MCF 10A (cell line): ENCODE results near the gene CEPT1. TPM values are rescaled to one million over a fixed set of nuclear protein-coding genes. Genes with fewer than 3 reads are reported as not detected.

Experiments used
- BruUV-seq: library from RNA; stranded (reverse); fragments of 400-500 nt; replicated peaks from 2 replicates; lab custom pipeline; 2021; lab: Mats Ljungman, UMichigan
- CTCF ChIA-PET: fragments of 300-600 bp; sonication (Branson Sonifier 250); formaldehyde crosslinking; extraction: SDS; loops from one replicate; lab custom pipeline; 2021; ENCODE audit warnings: antibody characterized with exemption, inconsistent platforms; lab: Yijun Ruan, JAX
- POLR2A ChIA-PET: fragments of 300-600, 350-650 bp; sonication (Branson Sonifier 250); formaldehyde crosslinking; extraction: SDS; loops from one replicate; lab custom pipeline; 2020; ENCODE audit warnings: antibody characterized with exemption, inconsistent platforms; lab: Yijun Ruan, JAX
- DNase-seq: peaks from one replicate; pipeline ENCODE4 v3.0.0-alpha.2; 2018; ENCODE audit not compliant: unreplicated experiment
- H3K27ac Mint-ChIP-seq: one replicate; pipeline ENCODE4 v1.8.0; 2022; ENCODE audit warnings: mild to moderate bottlenecking, low read depth, mixed read lengths; ENCODE audit not compliant: unreplicated experiment
- H3K27me3 Mint-ChIP-seq: one replicate; pipeline ENCODE4 v1.8.0; 2022; ENCODE audit warnings: mixed read lengths; ENCODE audit not compliant: insufficient read depth, unreplicated experiment
- H3K36me3 Mint-ChIP-seq: one replicate; pipeline ENCODE4 v1.8.0; 2022; ENCODE audit warnings: mild to moderate bottlenecking, moderate library complexity, mixed read lengths; ENCODE audit not compliant: insufficient read depth, unreplicated experiment
- H3K4me1 Mint-ChIP-seq: one replicate; pipeline ENCODE4 v1.8.0; 2022; ENCODE audit warnings: mixed read lengths; ENCODE audit not compliant: insufficient read depth, unreplicated experiment
- H3K4me3 Mint-ChIP-seq: one replicate; pipeline ENCODE4 v1.8.0; 2022; ENCODE audit warnings: mild to moderate bottlenecking, moderate library complexity, mixed read lengths; ENCODE audit not compliant: unreplicated experiment
- H3K9me3 Mint-ChIP-seq: one replicate; pipeline ENCODE4 v1.8.0; 2022; ENCODE audit warnings: mixed read lengths; ENCODE audit not compliant: unreplicated experiment
- intact Hi-C: fragments of 100-400 bp; cut with micrococcal nuclease; formaldehyde crosslinking; loops from 2 replicates; pipeline ENCODE4 v1.14.1; 2022
- total RNA-seq: library from RNA; stranded (reverse); gene quantifications from 2 replicates; pipeline ENCODE4 v1.2.3, GENCODE V29; 2022
- TF ChIP-seq, protein P1 (sequence below): fragments of 200-600 bp; IDR thresholded peaks from one replicate; pipeline ENCODE4 v1.8.0; 2022; ENCODE audit warnings: antibody characterized with exemption, mild to moderate bottlenecking; ENCODE audit not compliant: unreplicated experiment

The CEPT1 gene
- total RNA-seq, 1 experiment from 2014 or later, result 45.0 TPM

DNA sequence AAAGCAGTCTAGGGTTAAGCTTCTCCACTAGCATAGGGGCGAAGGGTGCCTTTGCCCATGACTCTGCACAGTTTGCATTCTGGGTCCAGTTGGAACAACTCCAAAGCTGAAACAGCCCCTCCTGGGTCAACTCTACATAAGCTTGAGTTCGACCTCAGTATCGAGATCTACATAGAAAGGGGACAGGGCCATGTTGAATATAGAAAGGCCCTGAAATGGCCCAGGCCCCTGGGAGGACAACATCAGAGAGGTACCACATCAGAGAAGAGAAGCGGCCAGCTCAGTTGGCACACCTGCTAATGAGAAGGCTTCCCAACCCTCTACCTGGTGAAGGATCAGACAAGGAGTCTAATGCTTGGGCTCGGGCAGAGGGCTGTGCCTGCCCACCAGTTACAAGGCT, 58.8 kb downstream of the CEPT1 start:
- Mint-ChIP-seq H3K36me3 (peaks cover 6% of the 10 kb centered on the region), H3K9me3 (no peaks in the 10 kb centered on the region), H3K27ac (no peak overlapping the region), H3K27me3 (no peaks in the 10 kb centered on the region), H3K4me1 (peaks cover 19% of the 10 kb centered on the region), H3K4me3 (no peak overlapping the region)
- ChIA-PET CTCF (interaction anchor here (0.8 to 1.6 kb wide), 4 partner anchors 24 to 201 kb away, joined by 3 to 4 read pairs (median 4); partner anchors contain the start of gene CHI3L2), POLR2A (no interaction called here)
- TF ChIP-seq, protein P1, sequence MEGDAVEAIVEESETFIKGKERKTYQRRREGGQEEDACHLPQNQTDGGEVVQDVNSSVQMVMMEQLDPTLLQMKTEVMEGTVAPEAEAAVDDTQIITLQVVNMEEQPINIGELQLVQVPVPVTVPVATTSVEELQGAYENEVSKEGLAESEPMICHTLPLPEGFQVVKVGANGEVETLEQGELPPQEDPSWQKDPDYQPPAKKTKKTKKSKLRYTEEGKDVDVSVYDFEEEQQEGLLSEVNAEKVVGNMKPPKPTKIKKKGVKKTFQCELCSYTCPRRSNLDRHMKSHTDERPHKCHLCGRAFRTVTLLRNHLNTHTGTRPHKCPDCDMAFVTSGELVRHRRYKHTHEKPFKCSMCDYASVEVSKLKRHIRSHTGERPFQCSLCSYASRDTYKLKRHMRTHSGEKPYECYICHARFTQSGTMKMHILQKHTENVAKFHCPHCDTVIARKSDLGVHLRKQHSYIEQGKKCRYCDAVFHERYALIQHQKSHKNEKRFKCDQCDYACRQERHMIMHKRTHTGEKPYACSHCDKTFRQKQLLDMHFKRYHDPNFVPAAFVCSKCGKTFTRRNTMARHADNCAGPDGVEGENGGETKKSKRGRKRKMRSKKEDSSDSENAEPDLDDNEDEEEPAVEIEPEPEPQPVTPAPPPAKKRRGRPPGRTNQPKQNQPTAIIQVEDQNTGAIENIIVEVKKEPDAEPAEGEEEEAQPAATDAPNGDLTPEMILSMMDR, result no peak
- BruUV-seq, result no TSS peak
- DNase-seq, result no peak
- intact Hi-C loops, result no loop called here

DNA sequence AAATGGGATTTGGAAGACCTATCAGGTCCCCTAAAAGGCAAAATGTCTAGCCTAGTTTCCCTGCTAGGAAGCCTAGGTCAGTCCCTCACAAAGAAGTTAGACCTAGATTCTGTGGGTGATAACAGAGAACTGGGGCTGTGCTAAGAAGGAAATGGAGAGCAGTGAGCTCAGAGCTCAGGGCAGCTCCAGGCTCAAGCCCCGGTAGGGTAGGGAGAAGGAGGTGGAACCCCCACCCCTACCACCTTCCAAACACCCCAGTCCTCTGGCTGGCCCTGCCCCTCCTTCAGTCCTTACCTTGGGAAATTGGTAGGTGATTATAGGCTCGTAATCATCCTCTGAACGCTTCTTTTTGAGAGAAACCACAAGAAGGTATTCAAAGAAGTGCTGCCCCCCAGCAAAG, 59.3 kb downstream of the CEPT1 start:
- TF ChIP-seq, protein P1, result no peak
- BruUV-seq, result no TSS peak
- H3K36me3 Mint-ChIP-seq, result peaks cover 6% of the 10 kb centered on the region
- ChIA-PET POLR2A (no interaction called here), CTCF (interaction anchor here (0.8 to 1.6 kb wide), 2 partner anchors 23 to 201 kb away, joined by 3 to 4 read pairs; no protein-coding TSS in a partner anchor)
- DNase-seq, result no peak
- H3K27me3 Mint-ChIP-seq, result no peaks in the 10 kb centered on the region
- no peak overlapping the region for H3K27ac Mint-ChIP-seq
- H3K4me3 Mint-ChIP-seq, result no peak overlapping the region
- no peaks in the 10 kb centered on the region for H3K9me3 Mint-ChIP-seq
- H3K4me1 Mint-ChIP-seq, result peaks cover 19% of the 10 kb centered on the region
- intact Hi-C loops, result no loop called here

DNA sequence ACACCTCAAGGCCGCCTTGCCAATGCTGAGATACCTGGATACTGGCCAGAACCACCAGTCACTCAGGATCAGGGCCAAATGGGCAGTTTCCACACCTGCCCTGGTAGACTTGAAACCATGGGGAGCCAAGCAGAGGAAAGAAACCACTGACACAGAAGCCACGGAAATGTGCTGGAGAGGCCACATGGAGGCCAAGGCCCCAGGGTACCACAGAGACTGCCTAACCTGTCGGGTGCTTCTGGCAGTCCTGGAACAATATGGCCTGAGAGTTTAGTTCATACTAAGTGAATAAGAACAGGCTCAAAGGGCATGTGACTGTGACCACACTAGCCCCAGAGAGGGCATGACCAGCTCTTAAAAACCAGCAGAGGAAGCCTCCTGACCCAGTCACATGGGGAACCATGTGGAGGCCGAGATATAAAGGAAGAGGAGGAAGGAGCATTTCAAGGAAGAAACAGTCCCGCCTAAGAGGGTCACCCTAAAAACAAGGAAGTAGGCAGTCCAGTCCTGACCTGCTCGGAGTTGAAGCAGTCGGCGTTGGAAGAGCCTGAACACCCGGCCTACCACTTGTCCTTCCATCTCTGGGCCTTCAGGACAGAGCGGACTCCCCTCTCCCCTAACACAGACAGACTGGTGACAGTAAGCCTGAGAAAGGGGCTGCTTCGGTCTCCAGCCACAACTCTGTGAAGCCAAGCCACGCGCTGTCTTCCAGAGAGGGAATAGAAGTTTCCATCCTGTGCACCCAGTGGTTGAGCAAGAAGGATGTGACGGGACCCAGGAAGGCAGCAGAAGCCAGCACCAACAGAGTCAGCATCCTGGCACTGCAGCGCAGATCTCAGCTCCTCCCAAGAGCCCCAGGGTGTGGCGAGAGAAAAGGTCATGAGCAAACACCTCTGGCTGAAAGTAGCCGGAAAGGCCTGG, 60.1 kb downstream of the CEPT1 start, which contains the start of gene DENND2D:
Gene DENND2D, minus strand, starts transcription at position 766 of the 921 bp plus-strand sequence. Its CDS starts 187 bp downstream, at position 579.
- TF ChIP-seq, protein P1, result no peak
- CTCF ChIA-PET, result interaction anchor here (0.7 to 1.6 kb wide), 3 partner anchors 14 to 308 kb away, joined by 3 to 6 read pairs (median 4); no protein-coding TSS in a partner anchor
- peaks cover 6% of the 10 kb centered on the region for H3K36me3 Mint-ChIP-seq
- H3K27me3 Mint-ChIP-seq, result no peaks in the 10 kb centered on the region
- no peak within 1 kb of the TSS for H3K4me3 Mint-ChIP-seq
- POLR2A ChIA-PET, result interaction anchor here (0.5 kb wide), 1 partner anchor 42 kb away, joined by 3 read pairs; no protein-coding TSS in a partner anchor
- peak; percentile 55 for DNase-seq
- peaks cover 14% of the 10 kb centered on the region for H3K4me1 Mint-ChIP-seq
- no TSS peak for BruUV-seq
- no peaks in the 10 kb centered on the region for H3K9me3 Mint-ChIP-seq
- no peak within 1 kb of the TSS for H3K27ac Mint-ChIP-seq
- intact Hi-C loops, result no loop called here

DNA sequence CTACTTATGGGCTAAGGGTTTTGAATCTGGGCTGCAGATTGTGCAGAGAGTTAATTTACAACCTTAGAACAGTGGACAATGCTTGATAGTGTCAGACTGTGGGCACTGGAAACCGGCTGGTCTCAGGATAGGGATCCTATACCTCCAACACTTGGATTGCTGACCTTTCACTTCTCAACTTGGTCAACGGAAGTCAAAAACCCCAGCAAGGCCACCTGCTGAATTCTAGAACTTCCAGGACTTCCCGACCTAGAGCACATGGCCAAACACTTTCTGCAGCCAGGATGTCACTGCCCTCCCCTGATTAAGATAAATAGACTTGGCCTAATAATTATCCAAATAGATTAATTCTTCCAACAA, 60.8 kb downstream of the CEPT1 start:
- Mint-ChIP-seq H3K27me3 (no peaks in the 10 kb centered on the region), H3K9me3 (no peaks in the 10 kb centered on the region), H3K4me1 (peaks cover 14% of the 10 kb centered on the region), H3K27ac (no peak overlapping the region), H3K4me3 (no peak overlapping the region), H3K36me3 (peaks cover 6% of the 10 kb centered on the region)
- BruUV-seq, result no TSS peak
- intact Hi-C loops, result no loop called here
- TF ChIP-seq, protein P1, result no peak
- ChIA-PET CTCF (interaction anchor here (1.0 kb wide), 1 partner anchor 307 kb away, joined by 6 read pairs; no protein-coding TSS in a partner anchor), POLR2A (interaction anchor here (0.5 kb wide), 1 partner anchor 43 kb away, joined by 3 read pairs; no protein-coding TSS in a partner anchor)
- DNase-seq, result no peak
